ENCODE data around the gene RGS18. TPM values are rescaled to one million over a fixed set of nuclear protein-coding genes. Genes with fewer than 3 reads are reported as not detected.
"Not testable (repeated sequence)": the region's sequence is repeated elsewhere in the genome, so short reads cannot be mapped to it uniquely, and the experiment has no call there.

The RGS18 gene
- total RNA-seq, 1 donor from 2014 or later: 3.0 TPM

- intact Hi-C loops (cut with DNase I): no loop called here
- Histone ChIP-seq H3K4me3 (no peak overlapping the region), H3K4me1 (no peaks in the 10 kb centered on the region), H3K9me3 (no peaks in the 10 kb centered on the region), H3K27ac (no peak overlapping the region), H3K36me3 (no peaks in the 10 kb centered on the region), H3K27me3 (no peaks in the 10 kb centered on the region)
- no peak for TF ChIP-seq CTCF (IDR thresholded peaks at IDR 0.05)
- DNase-seq (ENCODE audit: low spot score in 2 of 2): no peak
These were observed 1.2 kb upstream of the RGS18 start for GRCh38 chr1:192157067-192157466.

- no peak overlapping the region for H3K27ac ChIP-seq
- H3K4me1 ChIP-seq: no peaks in the 10 kb centered on the region
- H3K9me3 ChIP-seq: no peaks in the 10 kb centered on the region
- no peaks in the 10 kb centered on the region for H3K36me3 ChIP-seq
- H3K27me3 ChIP-seq: no peaks in the 10 kb centered on the region
- TF ChIP-seq CTCF (IDR thresholded peaks at IDR 0.05): no peak
- intact Hi-C loops (cut with DNase I): no loop called here
- DNase-seq (ENCODE audit: low spot score in 2 of 2): no peak
- H3K4me3 ChIP-seq: no peak overlapping the region
These were observed 752 bp downstream of the RGS18 start for GRCh38 chr1:192159014-192159413.

GRCh38 chr1:192159781-192160180 lies 1.5 kb downstream of the RGS18 start:
- Histone ChIP-seq H3K4me1 (no peaks in the 10 kb centered on the region), H3K36me3 (no peaks in the 10 kb centered on the region), H3K4me3 (no peak overlapping the region), H3K9me3 (no peaks in the 10 kb centered on the region), H3K27me3 (no peaks in the 10 kb centered on the region), H3K27ac (no peak overlapping the region)
- intact Hi-C loops (cut with DNase I): no loop called here
- DNase-seq (ENCODE audit: low spot score in 2 of 2): no peak
- no peak for TF ChIP-seq CTCF (IDR thresholded peaks at IDR 0.05)

GRCh38 chr1:192160196-192160595 lies 1.9 kb downstream of the RGS18 start:
- H3K36me3 ChIP-seq: no peaks in the 10 kb centered on the region
- intact Hi-C loops (cut with DNase I): no loop called here
- H3K27ac ChIP-seq: no peak overlapping the region
- no peaks in the 10 kb centered on the region for H3K27me3 ChIP-seq
- no peak for DNase-seq (ENCODE audit: low spot score in 2 of 2)
- TF ChIP-seq CTCF (IDR thresholded peaks at IDR 0.05): no peak
- no peak overlapping the region for H3K4me3 ChIP-seq
- no peaks in the 10 kb centered on the region for H3K9me3 ChIP-seq
- no peaks in the 10 kb centered on the region for H3K4me1 ChIP-seq

GRCh38 chr1:192161976-192162375 lies 3.7 kb downstream of the RGS18 start:
- no peak for TF ChIP-seq CTCF (IDR thresholded peaks at IDR 0.05)
- intact Hi-C loops (cut with DNase I): no loop called here

GRCh38 chr1:192162376-192162775 lies 4.1 kb downstream of the RGS18 start:
- H3K4me1 ChIP-seq: no peaks in the 10 kb centered on the region
- H3K36me3 ChIP-seq: no peaks in the 10 kb centered on the region
- H3K27ac ChIP-seq: no peak overlapping the region
- DNase-seq (ENCODE audit: low spot score in 2 of 2): no peak
- H3K9me3 ChIP-seq: no peaks in the 10 kb centered on the region
- H3K27me3 ChIP-seq: no peaks in the 10 kb centered on the region
- no peak overlapping the region for H3K4me3 ChIP-seq
- no peak for TF ChIP-seq CTCF (IDR thresholded peaks at IDR 0.05)
- intact Hi-C loops (cut with DNase I): no loop called here

More at GRCh38 chr1:192161976-192162375, 3.7 kb downstream of the RGS18 start:
- no peaks in the 10 kb centered on the region for H3K36me3 ChIP-seq
- no peak for DNase-seq (ENCODE audit: low spot score in 2 of 2)
- no peaks in the 10 kb centered on the region for H3K4me1 ChIP-seq
- H3K9me3 ChIP-seq: no peaks in the 10 kb centered on the region
- no peaks in the 10 kb centered on the region for H3K27me3 ChIP-seq
- no peak overlapping the region for H3K27ac ChIP-seq
- no peak overlapping the region for H3K4me3 ChIP-seq

- H3K4me1 ChIP-seq; H3K4me3 ChIP-seq; H3K27ac ChIP-seq; DNase-seq (ENCODE audit: low spot score in 2 of 2); H3K27me3 ChIP-seq; H3K36me3 ChIP-seq; intact Hi-C loops (cut with DNase I); H3K9me3 ChIP-seq: not testable (repeated sequence)
These were observed 6.7 kb downstream of the RGS18 start for GRCh38 chr1:192165002-192165401.

Measured in ascending aorta (tissue), 2 donors.